ENCODE results near the gene SORT1.

The SORT1 gene

GRCh38 chr1:109361069-109361468, 36.6 kb downstream of the SORT1 start:
- TF ChIP-seq CTCF (IDR thresholded peaks at IDR 0.05; ENCODE audit: extremely low read depth, insufficient read depth, missing control alignments): no peak
- in situ Hi-C loops (cut with MboI; ENCODE audit: low pct_unique_long_range_greater_than_20kb, low sequenced_read_pairs, unreplicated experiment): no loop called here

GRCh38 chr1:109357616-109358015, 40.1 kb downstream of the SORT1 start:
- no peak for TF ChIP-seq CTCF (IDR thresholded peaks at IDR 0.05; ENCODE audit: extremely low read depth, insufficient read depth, missing control alignments)
- DNase-seq (ENCODE audit: low spot score): no peak
- in situ Hi-C loops (cut with MboI; ENCODE audit: low pct_unique_long_range_greater_than_20kb, low sequenced_read_pairs, unreplicated experiment): no loop called here

More at GRCh38 chr1:109361069-109361468, 36.6 kb downstream of the SORT1 start:
- no peak for DNase-seq (ENCODE audit: low spot score)

GRCh38 chr1:109356915-109357314, 40.8 kb downstream of the SORT1 start:
- in situ Hi-C loops (cut with MboI; ENCODE audit: low pct_unique_long_range_greater_than_20kb, low sequenced_read_pairs, unreplicated experiment): no loop called here
- TF ChIP-seq CTCF (IDR thresholded peaks at IDR 0.05; ENCODE audit: extremely low read depth, insufficient read depth, missing control alignments): no peak
- DNase-seq (ENCODE audit: low spot score): no peak

GRCh38 chr1:109356505-109356904, 41.2 kb downstream of the SORT1 start:
- TF ChIP-seq CTCF (IDR thresholded peaks at IDR 0.05; ENCODE audit: extremely low read depth, insufficient read depth, missing control alignments): no peak
- no peak for DNase-seq (ENCODE audit: low spot score)
- in situ Hi-C loops (cut with MboI; ENCODE audit: low pct_unique_long_range_greater_than_20kb, low sequenced_read_pairs, unreplicated experiment): no loop called here

GRCh38 chr1:109354929-109355328, 42.8 kb downstream of the SORT1 start:
- in situ Hi-C loops (cut with MboI; ENCODE audit: low pct_unique_long_range_greater_than_20kb, low sequenced_read_pairs, unreplicated experiment): no loop called here
- DNase-seq (ENCODE audit: low spot score): no peak
- no peak for TF ChIP-seq CTCF (IDR thresholded peaks at IDR 0.05; ENCODE audit: extremely low read depth, insufficient read depth, missing control alignments)

- DNase-seq (ENCODE audit: low spot score): no peak
- TF ChIP-seq CTCF (IDR thresholded peaks at IDR 0.05; ENCODE audit: extremely low read depth, insufficient read depth, missing control alignments): no peak
- in situ Hi-C loops (cut with MboI; ENCODE audit: low pct_unique_long_range_greater_than_20kb, low sequenced_read_pairs, unreplicated experiment): no loop called here
These were observed 46.3 kb downstream of the SORT1 start for GRCh38 chr1:109351457-109351856.

GRCh38 chr1:109350655-109351054, 47.1 kb downstream of the SORT1 start:
- no peak for DNase-seq (ENCODE audit: low spot score)
- in situ Hi-C loops (cut with MboI; ENCODE audit: low pct_unique_long_range_greater_than_20kb, low sequenced_read_pairs, unreplicated experiment): no loop called here
- TF ChIP-seq CTCF (IDR thresholded peaks at IDR 0.05; ENCODE audit: extremely low read depth, insufficient read depth, missing control alignments): no peak
